ENCODE results near the gene ELAC1.

GRCh38 chr18:51010218-51010617 lies 42.4 kb downstream of the ELAC1 start:
- TF ChIP-seq CTCF (IDR thresholded peaks at IDR 0.05) = no peak
- TF ChIP-seq POLR2A (IDR thresholded peaks at IDR 0.05) = no peak

Data from esophagus squamous epithelium (tissue), 4 donors.